Ramos (cell line): ENCODE data around the gene SYT13.

Source experiments
- in situ Hi-C: fragments of 300-500 bp; cut with MboI; formaldehyde crosslinking; loops from one replicate; pipeline ENCODE4 v1.14.3; 2022; ENCODE audit warnings: low sequenced_read_pairs; ENCODE audit not compliant: unreplicated experiment

Gene SYT13

GRCh38 chr11:45316258-45316657, 30.1 kb upstream of the SYT13 start:
- in situ Hi-C loops, result no loop called here

- in situ Hi-C loops, result no loop called here
Observed at GRCh38 chr11:45314900-45315299, 28.8 kb upstream of the SYT13 start.

GRCh38 chr11:45313171-45313865, 27.2 kb upstream of the SYT13 start:
- in situ Hi-C loops, result no loop called here

- in situ Hi-C loops, result no loop called here
Observed at GRCh38 chr11:45305874-45306623, 19.9 kb upstream of the SYT13 start.

- in situ Hi-C loops, result no loop called here
Observed at GRCh38 chr11:45304992-45305335, 18.8 kb upstream of the SYT13 start.

- in situ Hi-C loops, result no loop called here
Observed at GRCh38 chr11:45304111-45304991, 18.2 kb upstream of the SYT13 start.

GRCh38 chr11:45303316-45303715, 17.2 kb upstream of the SYT13 start:
- in situ Hi-C loops, result no loop called here

GRCh38 chr11:45301537-45302246, 15.6 kb upstream of the SYT13 start:
- in situ Hi-C loops, result no loop called here

GRCh38 chr11:45300715-45301114, 14.6 kb upstream of the SYT13 start:
- in situ Hi-C loops, result no loop called here

GRCh38 chr11:45298718-45299117, 12.6 kb upstream of the SYT13 start:
- in situ Hi-C loops, result loop anchor here (10.0 kb wide), 1 partner anchor 184 kb away; no protein-coding TSS in a partner anchor

- in situ Hi-C loops, result loop anchor here (10.0 kb wide), 1 partner anchor 181 kb away; no protein-coding TSS in a partner anchor
Observed at GRCh38 chr11:45296075-45296474, 9.9 kb upstream of the SYT13 start.

- in situ Hi-C loops, result loop anchor here (10.0 kb wide), 1 partner anchor 180 kb away; no protein-coding TSS in a partner anchor
Observed at GRCh38 chr11:45294499-45294898, 8.4 kb upstream of the SYT13 start.

- in situ Hi-C loops, result loop anchor here (10.0 kb wide), 1 partner anchor 179 kb away; no protein-coding TSS in a partner anchor
Observed at GRCh38 chr11:45293566-45294192, 7.5 kb upstream of the SYT13 start.

GRCh38 chr11:45290586-45290985, 4.4 kb upstream of the SYT13 start:
- in situ Hi-C loops, result loop anchor here (10.0 kb wide), 1 partner anchor 176 kb away; no protein-coding TSS in a partner anchor

GRCh38 chr11:45289369-45289768, 3.2 kb upstream of the SYT13 start:
- in situ Hi-C loops, result no loop called here

- in situ Hi-C loops, result no loop called here
Observed at GRCh38 chr11:45288339-45288738, 2.2 kb upstream of the SYT13 start.

GRCh38 chr11:45287316-45287903, 1.3 kb upstream of the SYT13 start:
- in situ Hi-C loops, result no loop called here

- in situ Hi-C loops, result no loop called here
Observed at GRCh38 chr11:45285250-45285828, 802 bp downstream of the SYT13 start.

GRCh38 chr11:45282081-45282480, 4.1 kb downstream of the SYT13 start:
- in situ Hi-C loops, result no loop called here
